ENCODE results near the gene DDX10. TPM values are rescaled to one million over a fixed set of nuclear protein-coding genes. Genes with fewer than 3 reads are reported as not detected.

Gene DDX10
- total RNA-seq, 8 experiments from 2014 or later = 16.0 to 67.6 (median 21.6) TPM

GRCh38 chr11:108698844-108699642 is 34.2 kb downstream of the DDX10 start:
- in situ Hi-C loops (cut with MboI; ENCODE audit: low pct_unique_long_range_greater_than_20kb in 2 of 9, low sequenced_read_pairs in 9 of 9, unreplicated experiment in 9 of 9) = no loop called here
- ATAC-seq (replicated peaks in 6 of 8) = no peak
- Histone ChIP-seq H3K4me1 (replicated peaks in 1 of 2) (no peaks in the 10 kb centered on the region), H3K4me3 (no peak overlapping the region), H3K27ac (no peak overlapping the region)
- 33 to 100% (median 100%) methylated on average over 1 to 4 of the region's 4 CpGs; no CpG with 5 or more reads in 2 of the 10 experiments for WGBS, 10 experiments

- ATAC-seq (replicated peaks in 6 of 8) = no peak
- Histone ChIP-seq H3K27ac (no peak overlapping the region), H3K4me1 (replicated peaks in 1 of 2) (no peaks in the 10 kb centered on the region), H3K4me3 (no peak overlapping the region)
- in situ Hi-C loops (cut with MboI; ENCODE audit: low pct_unique_long_range_greater_than_20kb in 2 of 9, low sequenced_read_pairs in 9 of 9, unreplicated experiment in 9 of 9) = loop anchor here in 6 of 9 experiments (25.0 kb wide), 3 partner anchors 158 to 1233 kb away; no protein-coding TSS in a partner anchor
These were observed 39.0 kb downstream of the DDX10 start for GRCh38 chr11:108703916-108704315.

GRCh38 chr11:108705061-108705460 is 40.2 kb downstream of the DDX10 start:
- no peak overlapping the region for H3K27ac ChIP-seq
- no peaks in the 10 kb centered on the region for H3K4me1 ChIP-seq (replicated peaks in 1 of 2)
- 78 to 100% (median 90%) methylated on average over 2 of the region's 2 CpGs; no CpG with 5 or more reads in 3 of the 10 experiments for WGBS, 10 experiments
- H3K4me3 ChIP-seq = no peak overlapping the region
- ATAC-seq (replicated peaks in 6 of 8) = no peak
- in situ Hi-C loops (cut with MboI; ENCODE audit: low pct_unique_long_range_greater_than_20kb in 2 of 9, low sequenced_read_pairs in 9 of 9, unreplicated experiment in 9 of 9) = loop anchor here in 6 of 9 experiments (25.0 kb wide), 3 partner anchors 157 to 1232 kb away; no protein-coding TSS in a partner anchor

GRCh38 chr11:108708173-108708572 is 43.3 kb downstream of the DDX10 start:
- no peaks in the 10 kb centered on the region for H3K4me1 ChIP-seq (replicated peaks in 1 of 2)
- no peak overlapping the region for H3K4me3 ChIP-seq
- no peak for ATAC-seq (replicated peaks in 6 of 8)
- no peak overlapping the region for H3K27ac ChIP-seq
- in situ Hi-C loops (cut with MboI; ENCODE audit: low pct_unique_long_range_greater_than_20kb in 2 of 9, low sequenced_read_pairs in 9 of 9, unreplicated experiment in 9 of 9) = loop anchor here in 6 of 9 experiments (25.0 kb wide), 3 partner anchors 154 to 1229 kb away; no protein-coding TSS in a partner anchor

GRCh38 chr11:108709741-108710140 is 44.9 kb downstream of the DDX10 start:
- Histone ChIP-seq H3K4me1 (replicated peaks in 1 of 2) (no peaks in the 10 kb centered on the region), H3K27ac (no peak overlapping the region), H3K4me3 (no peak overlapping the region)
- in situ Hi-C loops (cut with MboI; ENCODE audit: low pct_unique_long_range_greater_than_20kb in 2 of 9, low sequenced_read_pairs in 9 of 9, unreplicated experiment in 9 of 9) = loop anchor here in 6 of 9 experiments (25.0 kb wide), 3 partner anchors 153 to 1228 kb away; no protein-coding TSS in a partner anchor
- ATAC-seq (replicated peaks in 6 of 8) = no peak

GRCh38 chr11:108713076-108713790 is 48.4 kb downstream of the DDX10 start:
- in situ Hi-C loops (cut with MboI; ENCODE audit: low pct_unique_long_range_greater_than_20kb in 2 of 9, low sequenced_read_pairs in 9 of 9, unreplicated experiment in 9 of 9) = loop anchor here in 6 of 9 experiments (25.0 kb wide), 3 partner anchors 149 to 1224 kb away; no protein-coding TSS in a partner anchor
- Histone ChIP-seq H3K27ac (no peak overlapping the region), H3K4me1 (replicated peaks in 1 of 2) (no peaks in the 10 kb centered on the region), H3K4me3 (no peak overlapping the region)
- 82 to 100% (median 96%) methylated on average over 1 to 4 of the region's 4 CpGs for WGBS, 10 experiments
- peak in 2 of 8 experiments; percentile 52 to 58 for ATAC-seq (replicated peaks in 6 of 8)

GRCh38 chr11:108715239-108715638 is 50.4 kb downstream of the DDX10 start:
- no peaks in the 10 kb centered on the region for H3K4me1 ChIP-seq (replicated peaks in 1 of 2)
- no peak overlapping the region for H3K27ac ChIP-seq
- WGBS, 10 experiments = 83 to 100% (median 100%) methylated on average over 1 to 2 of the region's 2 CpGs; no CpG with 5 or more reads in 5 of the 10 experiments
- H3K4me3 ChIP-seq = no peak overlapping the region
- ATAC-seq (replicated peaks in 6 of 8) = no peak
- in situ Hi-C loops (cut with MboI; ENCODE audit: low pct_unique_long_range_greater_than_20kb in 2 of 9, low sequenced_read_pairs in 9 of 9, unreplicated experiment in 9 of 9) = loop anchor here in 6 of 9 experiments (25.0 kb wide), 3 partner anchors 147 to 1222 kb away; no protein-coding TSS in a partner anchor

GRCh38 chr11:108718466-108718865 is 53.6 kb downstream of the DDX10 start:
- peak in 2 of 8 experiments; percentile 42 to 57 for ATAC-seq (replicated peaks in 6 of 8)
- WGBS, 10 experiments = 37 to 100% (median 81%) methylated on average over 1 to 2 of the region's 2 CpGs; no CpG with 5 or more reads in 1 of the 10 experiments
- Histone ChIP-seq H3K4me1 (replicated peaks in 1 of 2) (no peaks in the 10 kb centered on the region), H3K4me3 (no peak overlapping the region), H3K27ac (no peak overlapping the region)
- in situ Hi-C loops (cut with MboI; ENCODE audit: low pct_unique_long_range_greater_than_20kb in 2 of 9, low sequenced_read_pairs in 9 of 9, unreplicated experiment in 9 of 9) = loop anchor here in 6 of 9 experiments (25.0 kb wide), 3 partner anchors 144 to 1219 kb away; no protein-coding TSS in a partner anchor

- 50 to 100% (median 77%) methylated on average over 1 to 5 of the region's 5 CpGs for WGBS, 10 experiments
- Histone ChIP-seq H3K4me3 (no peak overlapping the region), H3K4me1 (replicated peaks in 1 of 2) (peaks cover 0 to 13% of the 10 kb centered on the region in 2 donors), H3K27ac (no peak overlapping the region)
- in situ Hi-C loops (cut with MboI; ENCODE audit: low pct_unique_long_range_greater_than_20kb in 2 of 9, low sequenced_read_pairs in 9 of 9, unreplicated experiment in 9 of 9) = loop anchor here in 6 of 9 experiments (25.0 kb wide), 3 partner anchors 137 to 1212 kb away; no protein-coding TSS in a partner anchor
- ATAC-seq (replicated peaks in 6 of 8) = no peak
These were observed 60.3 kb downstream of the DDX10 start for GRCh38 chr11:108724974-108725689.

- Histone ChIP-seq H3K27ac (no peak overlapping the region), H3K4me1 (replicated peaks in 1 of 2) (peaks cover 0 to 15% of the 10 kb centered on the region in 2 donors), H3K4me3 (no peak overlapping the region)
- ATAC-seq (replicated peaks in 6 of 8) = no peak
- 60 to 100% (median 88%) methylated on average over 1 to 4 of the region's 4 CpGs for WGBS, 10 experiments
- in situ Hi-C loops (cut with MboI; ENCODE audit: low pct_unique_long_range_greater_than_20kb in 2 of 9, low sequenced_read_pairs in 9 of 9, unreplicated experiment in 9 of 9) = no loop called here
These were observed 61.4 kb downstream of the DDX10 start for GRCh38 chr11:108726077-108726800.

- Histone ChIP-seq H3K4me1 (replicated peaks in 1 of 2) (peaks cover 0 to 15% of the 10 kb centered on the region in 2 donors), H3K4me3 (no peak overlapping the region), H3K27ac (no peak overlapping the region)
- in situ Hi-C loops (cut with MboI; ENCODE audit: low pct_unique_long_range_greater_than_20kb in 2 of 9, low sequenced_read_pairs in 9 of 9, unreplicated experiment in 9 of 9) = no loop called here
- no peak for ATAC-seq (replicated peaks in 6 of 8)
- 70 to 100% (median 92%) methylated on average over 1 to 3 of the region's 3 CpGs for WGBS, 10 experiments
These were observed 62.8 kb downstream of the DDX10 start for GRCh38 chr11:108727665-108728064.

GRCh38 chr11:108729227-108729871 is 64.5 kb downstream of the DDX10 start:
- Histone ChIP-seq H3K4me1 (replicated peaks in 1 of 2) (peaks cover 0 to 15% of the 10 kb centered on the region in 2 donors), H3K27ac (peak overlapping the region in 1 of 2 donors; percentile 19), H3K4me3 (no peak overlapping the region)
- peak in 5 of 8 experiments; percentile 48 to 97 (median 85) for ATAC-seq (replicated peaks in 6 of 8)
- 71 to 100% (median 89%) methylated on average over 1 to 7 of the region's 7 CpGs; no CpG with 5 or more reads in 2 of the 10 experiments for WGBS, 10 experiments
- in situ Hi-C loops (cut with MboI; ENCODE audit: low pct_unique_long_range_greater_than_20kb in 2 of 9, low sequenced_read_pairs in 9 of 9, unreplicated experiment in 9 of 9) = no loop called here
